Activated naive CD8-positive, alpha-beta T cell (primary cell): ENCODE data around the gene ATP5PO.
A peak's percentile ranks its signal among the peaks of the same experiment; 100 is the strongest.
"Not testable (repeated sequence)": the region's sequence is repeated elsewhere in the genome, so short reads cannot be mapped to it uniquely, and the experiment has no call there.

Experiments used
- H3K27ac Mint-ChIP-seq: one replicate; pipeline ENCODE4 v1.8.0; 2021; ENCODE audit warnings: mixed read lengths
- H3K27me3 Mint-ChIP-seq: one replicate; pipeline ENCODE4 v1.8.0; 2021; ENCODE audit warnings: mixed read lengths
- H3K36me3 Mint-ChIP-seq: one replicate; pipeline ENCODE4 v1.8.0; 2021; ENCODE audit warnings: mixed read lengths
- H3K4me1 Mint-ChIP-seq: one replicate; pipeline ENCODE4 v1.8.0; 2021; ENCODE audit warnings: low read depth, mixed read lengths
- H3K4me3 Mint-ChIP-seq: one replicate; pipeline ENCODE4 v1.8.0; 2021; ENCODE audit warnings: mild to moderate bottlenecking, mixed read lengths
- H3K9me3 Mint-ChIP-seq: one replicate; pipeline ENCODE4 v1.8.0; 2021; ENCODE audit warnings: low read depth, mixed read lengths

Gene ATP5PO

GRCh38 chr21:33874161-33874560 lies 41.4 kb downstream of the ATP5PO start:
- Mint-ChIP-seq H3K27ac (no peak overlapping the region), H3K4me1 (no peaks in the 10 kb centered on the region), H3K4me3 (no peak overlapping the region), H3K27me3 (no peaks in the 10 kb centered on the region), H3K9me3 (no peaks in the 10 kb centered on the region), H3K36me3 (no peaks in the 10 kb centered on the region)

- Mint-ChIP-seq H3K27ac (no peak overlapping the region), H3K4me1 (no peaks in the 10 kb centered on the region), H3K36me3 (no peaks in the 10 kb centered on the region), H3K27me3 (no peaks in the 10 kb centered on the region), H3K4me3 (no peak overlapping the region), H3K9me3 (no peaks in the 10 kb centered on the region)
These were observed 42.6 kb downstream of the ATP5PO start for GRCh38 chr21:33872881-33873515.

- no peak overlapping the region for H3K27ac Mint-ChIP-seq
- H3K27me3 Mint-ChIP-seq = no peaks in the 10 kb centered on the region
- H3K36me3 Mint-ChIP-seq = no peaks in the 10 kb centered on the region
- no peaks in the 10 kb centered on the region for H3K9me3 Mint-ChIP-seq
- peaks cover 5% of the 10 kb centered on the region for H3K4me1 Mint-ChIP-seq
- no peak overlapping the region for H3K4me3 Mint-ChIP-seq
These were observed 44.4 kb downstream of the ATP5PO start for GRCh38 chr21:33871171-33871570.

GRCh38 chr21:33870768-33871167 lies 44.8 kb downstream of the ATP5PO start:
- no peaks in the 10 kb centered on the region for H3K27me3 Mint-ChIP-seq
- H3K36me3 Mint-ChIP-seq = no peaks in the 10 kb centered on the region
- H3K9me3 Mint-ChIP-seq = no peaks in the 10 kb centered on the region
- H3K4me3 Mint-ChIP-seq = no peak overlapping the region
- peaks cover 5% of the 10 kb centered on the region for H3K4me1 Mint-ChIP-seq
- H3K27ac Mint-ChIP-seq = no peak overlapping the region

- no peaks in the 10 kb centered on the region for H3K27me3 Mint-ChIP-seq
- H3K4me1 Mint-ChIP-seq = peaks cover 5% of the 10 kb centered on the region
- no peaks in the 10 kb centered on the region for H3K36me3 Mint-ChIP-seq
- no peaks in the 10 kb centered on the region for H3K9me3 Mint-ChIP-seq
- H3K27ac Mint-ChIP-seq = no peak overlapping the region
- no peak overlapping the region for H3K4me3 Mint-ChIP-seq
These were observed 45.7 kb downstream of the ATP5PO start for GRCh38 chr21:33869873-33870272.

GRCh38 chr21:33867868-33868267 lies 47.7 kb downstream of the ATP5PO start:
- H3K27me3 Mint-ChIP-seq, H3K36me3 Mint-ChIP-seq, H3K4me1 Mint-ChIP-seq, H3K27ac Mint-ChIP-seq, H3K9me3 Mint-ChIP-seq: not testable (repeated sequence)
- H3K4me3 Mint-ChIP-seq = peak overlapping the region; percentile 81

GRCh38 chr21:33866826-33867225 lies 48.8 kb downstream of the ATP5PO start:
- no peaks in the 10 kb centered on the region for H3K27me3 Mint-ChIP-seq
- peaks cover 5% of the 10 kb centered on the region for H3K4me1 Mint-ChIP-seq
- no peaks in the 10 kb centered on the region for H3K36me3 Mint-ChIP-seq
- H3K9me3 Mint-ChIP-seq = no peaks in the 10 kb centered on the region
- peak overlapping the region; percentile 30 for H3K4me3 Mint-ChIP-seq
- no peak overlapping the region for H3K27ac Mint-ChIP-seq

- H3K27me3 Mint-ChIP-seq = no peaks in the 10 kb centered on the region
- no peaks in the 10 kb centered on the region for H3K36me3 Mint-ChIP-seq
- H3K4me3 Mint-ChIP-seq = no peak overlapping the region
- no peaks in the 10 kb centered on the region for H3K9me3 Mint-ChIP-seq
- no peak overlapping the region for H3K27ac Mint-ChIP-seq
- peaks cover 5% of the 10 kb centered on the region for H3K4me1 Mint-ChIP-seq
These were observed 49.5 kb downstream of the ATP5PO start for GRCh38 chr21:33865996-33866575.

- Mint-ChIP-seq H3K27ac (no peak overlapping the region), H3K27me3 (no peaks in the 10 kb centered on the region), H3K36me3 (no peaks in the 10 kb centered on the region), H3K4me1 (peaks cover 5% of the 10 kb centered on the region), H3K4me3 (no peak overlapping the region), H3K9me3 (no peaks in the 10 kb centered on the region)
These were observed 50.4 kb downstream of the ATP5PO start for GRCh38 chr21:33865176-33865575.

GRCh38 chr21:33864150-33864549 lies 51.5 kb downstream of the ATP5PO start:
- Mint-ChIP-seq H3K9me3 (no peaks in the 10 kb centered on the region), H3K4me1 (peaks cover 5% of the 10 kb centered on the region), H3K27ac (no peak overlapping the region), H3K36me3 (no peaks in the 10 kb centered on the region), H3K27me3 (no peaks in the 10 kb centered on the region), H3K4me3 (no peak overlapping the region)

GRCh38 chr21:33863191-33863590 lies 52.4 kb downstream of the ATP5PO start:
- not testable (repeated sequence) for H3K36me3 Mint-ChIP-seq, H3K4me3 Mint-ChIP-seq, H3K27me3 Mint-ChIP-seq, H3K27ac Mint-ChIP-seq, H3K9me3 Mint-ChIP-seq, H3K4me1 Mint-ChIP-seq

- no peaks in the 10 kb centered on the region for H3K36me3 Mint-ChIP-seq
- no peak overlapping the region for H3K4me3 Mint-ChIP-seq
- no peaks in the 10 kb centered on the region for H3K4me1 Mint-ChIP-seq
- H3K27ac Mint-ChIP-seq = no peak overlapping the region
- H3K9me3 Mint-ChIP-seq = no peaks in the 10 kb centered on the region
- H3K27me3 Mint-ChIP-seq = no peaks in the 10 kb centered on the region
These were observed 54.5 kb downstream of the ATP5PO start for GRCh38 chr21:33861125-33861524.

GRCh38 chr21:33860332-33860879 lies 55.2 kb downstream of the ATP5PO start:
- Mint-ChIP-seq H3K27me3 (no peaks in the 10 kb centered on the region), H3K4me3 (no peak overlapping the region), H3K4me1 (no peaks in the 10 kb centered on the region), H3K27ac (no peak overlapping the region), H3K36me3 (no peaks in the 10 kb centered on the region), H3K9me3 (no peaks in the 10 kb centered on the region)

- no peaks in the 10 kb centered on the region for H3K9me3 Mint-ChIP-seq
- H3K4me3 Mint-ChIP-seq = no peak overlapping the region
- H3K27me3 Mint-ChIP-seq = no peaks in the 10 kb centered on the region
- no peaks in the 10 kb centered on the region for H3K36me3 Mint-ChIP-seq
- H3K4me1 Mint-ChIP-seq = no peaks in the 10 kb centered on the region
- no peak overlapping the region for H3K27ac Mint-ChIP-seq
These were observed 56.1 kb downstream of the ATP5PO start for GRCh38 chr21:33859373-33860102.

- Mint-ChIP-seq H3K9me3 (no peaks in the 10 kb centered on the region), H3K4me1 (no peaks in the 10 kb centered on the region), H3K27me3 (no peaks in the 10 kb centered on the region), H3K36me3 (no peaks in the 10 kb centered on the region), H3K27ac (no peak overlapping the region), H3K4me3 (no peak overlapping the region)
These were observed 56.8 kb downstream of the ATP5PO start for GRCh38 chr21:33858667-33859372.
